ENCODE data around the gene SH3BP5. TPM values are rescaled to one million over a fixed set of nuclear protein-coding genes. Genes with fewer than 3 reads are reported as not detected.
"Not testable (repeated sequence)": the region's sequence is repeated elsewhere in the genome, so short reads cannot be mapped to it uniquely, and the experiment has no call there.

SH3BP5 gene
- total RNA-seq, 5 donors from 2014 or later (not counting 1 experiment from before 2014, with no cell fraction given), result 25.0 to 66.7 (median 41.7) TPM

GRCh38 chr3:15368561-15369135 lies 36.3 kb upstream of the SH3BP5 start:
- Mint-ChIP-seq H3K36me3 (no peaks in the 10 kb centered on the region), H3K4me3 (no peak overlapping the region), H3K27ac (no peak overlapping the region), H3K4me1 (peaks cover 18 to 32% (median 30%) of the 10 kb centered on the region in 3 donors), H3K27me3 (no peaks in the 10 kb centered on the region), H3K9me3 (no peaks in the 10 kb centered on the region)
- no peaks in the 10 kb centered on the region for H3K27me3 ChIP-seq (replicated peaks in 1 of 2; ENCODE audit: control insufficient read depth in 2 of 2, extremely low read depth in 1 of 2, insufficient read depth in 2 of 2, low read length in 1 of 2)
- ATAC-seq (replicated peaks in 1 of 4) (no peak), DNase-seq (no peak)
- no peaks in the 10 kb centered on the region for H3K9me3 ChIP-seq
- H3K27ac ChIP-seq (ENCODE audit: low read length), result no peak overlapping the region
- no peaks in the 10 kb centered on the region for H3K36me3 ChIP-seq (ENCODE audit: control insufficient read depth in 2 of 2, extremely low read depth in 1 of 2, insufficient read depth in 1 of 2, low read length in 1 of 2)
- no peak overlapping the region for H3K4me3 ChIP-seq (ENCODE audit: control insufficient read depth in 1 of 2, extremely low read depth in 1 of 2, low read length in 1 of 2)
- ChIA-PET POLR2A (no interaction called here), CTCF (interaction anchor here in 1 of 2 donors (0.6 kb wide), 1 partner anchor 203 kb away, joined by 6 read pairs; no protein-coding TSS in a partner anchor)
- H3K4me1 ChIP-seq (ENCODE audit: control insufficient read depth in 1 of 2, extremely low read depth in 1 of 2, insufficient read depth in 2 of 2, low read length in 2 of 2), result peaks cover 0 to 9% of the 10 kb centered on the region in 2 experiments
- WGBS (ENCODE audit: insufficient coverage), result 94% methylated on average over 4 of the region's 6 CpGs

DNA sequence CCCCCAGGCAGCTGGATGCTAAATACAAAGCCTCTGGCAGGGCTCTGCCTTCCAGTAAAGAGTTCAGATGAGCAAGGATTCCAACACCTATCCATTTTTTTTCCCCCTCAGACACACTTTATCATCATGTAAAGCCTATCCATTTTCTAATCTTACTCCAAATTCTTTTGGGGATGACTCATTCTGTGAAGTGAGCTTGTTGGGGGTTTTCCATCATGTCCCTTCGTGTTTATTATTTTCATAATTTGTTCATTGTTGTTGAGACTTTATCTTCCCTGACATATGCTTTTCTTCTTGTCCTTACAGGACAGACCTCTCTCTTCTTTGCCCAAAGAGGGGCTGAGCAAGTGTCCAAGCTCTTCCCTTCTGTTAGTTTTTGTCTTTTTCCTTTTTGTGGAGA lies 34.7 kb upstream of the SH3BP5 start:
- WGBS (ENCODE audit: insufficient coverage), result no CpG with 5 or more reads among the region's 1 CpG
- ATAC-seq (replicated peaks in 1 of 4) (no peak), DNase-seq (no peak)
- Histone ChIP-seq H3K27me3 (replicated peaks in 1 of 2; ENCODE audit: control insufficient read depth in 2 of 2, extremely low read depth in 1 of 2, insufficient read depth in 2 of 2, low read length in 1 of 2) (no peaks in the 10 kb centered on the region), H3K27ac (ENCODE audit: low read length) (no peak overlapping the region), H3K4me1 (ENCODE audit: control insufficient read depth in 1 of 2, extremely low read depth in 1 of 2, insufficient read depth in 2 of 2, low read length in 2 of 2) (peaks cover 0 to 17% of the 10 kb centered on the region in 2 experiments), H3K4me3 (ENCODE audit: control insufficient read depth in 1 of 2, extremely low read depth in 1 of 2, low read length in 1 of 2) (no peak overlapping the region), H3K36me3 (ENCODE audit: control insufficient read depth in 2 of 2, extremely low read depth in 1 of 2, insufficient read depth in 1 of 2, low read length in 1 of 2) (no peaks in the 10 kb centered on the region), H3K9me3 (no peaks in the 10 kb centered on the region)
- Mint-ChIP-seq H3K27me3 (no peaks in the 10 kb centered on the region), H3K9me3 (no peaks in the 10 kb centered on the region), H3K27ac (no peak overlapping the region), H3K4me1 (peaks cover 24 to 40% (median 39%) of the 10 kb centered on the region in 3 donors), H3K36me3 (no peaks in the 10 kb centered on the region), H3K4me3 (no peak overlapping the region)
- ChIA-PET CTCF (interaction anchor here (0.7 to 0.9 kb wide), 2 partner anchors 12 to 99 kb away, joined by 3 to 5 read pairs; no protein-coding TSS in a partner anchor), POLR2A (interaction anchor here in 1 of 2 donors (0.6 kb wide), 1 partner anchor 11 kb away, joined by 7 read pairs; no protein-coding TSS in a partner anchor)

GRCh38 chr3:15364078-15364477 lies 31.7 kb upstream of the SH3BP5 start:
- CTCF ChIA-PET, result interaction anchor here in 1 of 2 donors (1.3 kb wide), 1 partner anchor 96 kb away, joined by 3 read pairs; no protein-coding TSS in a partner anchor
- POLR2A ChIA-PET; H3K36me3 Mint-ChIP-seq; H3K27me3 Mint-ChIP-seq; H3K4me3 Mint-ChIP-seq; DNase-seq; H3K36me3 ChIP-seq (ENCODE audit: control insufficient read depth in 2 of 2, extremely low read depth in 1 of 2, insufficient read depth in 1 of 2, low read length in 1 of 2); H3K4me3 ChIP-seq (ENCODE audit: control insufficient read depth in 1 of 2, extremely low read depth in 1 of 2, low read length in 1 of 2); H3K27ac ChIP-seq (ENCODE audit: low read length); H3K27ac Mint-ChIP-seq; H3K27me3 ChIP-seq (replicated peaks in 1 of 2; ENCODE audit: control insufficient read depth in 2 of 2, extremely low read depth in 1 of 2, insufficient read depth in 2 of 2, low read length in 1 of 2); H3K9me3 ChIP-seq; ATAC-seq (replicated peaks in 1 of 4); H3K9me3 Mint-ChIP-seq: not testable (repeated sequence)
- peaks cover 40 to 59% (median 57%) of the 10 kb centered on the region in 3 donors for H3K4me1 Mint-ChIP-seq
- WGBS (ENCODE audit: insufficient coverage), result 100% methylated on average over 4 of the region's 6 CpGs
- H3K4me1 ChIP-seq (ENCODE audit: control insufficient read depth in 1 of 2, extremely low read depth in 1 of 2, insufficient read depth in 2 of 2, low read length in 2 of 2), result peaks cover 7 to 24% of the 10 kb centered on the region in 2 experiments

GRCh38 chr3:15361494-15362214 lies 29.3 kb upstream of the SH3BP5 start:
- ChIA-PET CTCF (interaction anchor here (0.6 to 1.4 kb wide), 5 partner anchors 13 to 94 kb away, joined by 3 to 7 read pairs (median 3); partner anchors contain the start of gene SH3BP5 (in 1 of the 2)), POLR2A (interaction anchor here in 1 of 2 donors (0.5 to 0.7 kb wide), 2 partner anchors 118 to 230 kb away, joined by 6 read pairs; no protein-coding TSS in a partner anchor)
- Histone ChIP-seq H3K9me3 (no peaks in the 10 kb centered on the region), H3K36me3 (ENCODE audit: control insufficient read depth in 2 of 2, extremely low read depth in 1 of 2, insufficient read depth in 1 of 2, low read length in 1 of 2) (no peaks in the 10 kb centered on the region), H3K27me3 (replicated peaks in 1 of 2; ENCODE audit: control insufficient read depth in 2 of 2, extremely low read depth in 1 of 2, insufficient read depth in 2 of 2, low read length in 1 of 2) (no peaks in the 10 kb centered on the region), H3K4me1 (ENCODE audit: control insufficient read depth in 1 of 2, extremely low read depth in 1 of 2, insufficient read depth in 2 of 2, low read length in 2 of 2) (peaks cover 10 to 23% of the 10 kb centered on the region in 2 experiments), H3K27ac (ENCODE audit: low read length) (peak overlapping the region; percentile 26), H3K4me3 (ENCODE audit: control insufficient read depth in 1 of 2, extremely low read depth in 1 of 2, low read length in 1 of 2) (no peak overlapping the region)
- WGBS (ENCODE audit: insufficient coverage), result 22% methylated on average over 3 of the region's 11 CpGs
- ATAC-seq (replicated peaks in 1 of 4), result peak; percentile 30 to 47 (median 46)
- DNase-seq, result peak in 1 of 35 experiments; percentile 25
- Mint-ChIP-seq H3K36me3 (no peaks in the 10 kb centered on the region), H3K27ac (peak overlapping the region; percentile 84 to 88), H3K4me1 (peaks cover 38 to 50% (median 41%) of the 10 kb centered on the region in 3 donors), H3K4me3 (peak overlapping the region; percentile 21 to 59 (median 34)), H3K27me3 (no peaks in the 10 kb centered on the region), H3K9me3 (no peaks in the 10 kb centered on the region)

- peak overlapping the region in 1 of 3 donors; percentile 59 for H3K4me3 Mint-ChIP-seq
- H3K27ac Mint-ChIP-seq, result peak overlapping the region; percentile 62 to 88
- DNase-seq (no peak), ATAC-seq (replicated peaks in 1 of 4) (no peak)
- WGBS (ENCODE audit: insufficient coverage), result no CpG with 5 or more reads among the region's 1 CpG
- Histone ChIP-seq H3K27ac (ENCODE audit: low read length) (peak overlapping the region; percentile 26), H3K36me3 (ENCODE audit: control insufficient read depth in 2 of 2, extremely low read depth in 1 of 2, insufficient read depth in 1 of 2, low read length in 1 of 2) (no peaks in the 10 kb centered on the region), H3K27me3 (replicated peaks in 1 of 2; ENCODE audit: control insufficient read depth in 2 of 2, extremely low read depth in 1 of 2, insufficient read depth in 2 of 2, low read length in 1 of 2) (no peaks in the 10 kb centered on the region), H3K9me3 (no peaks in the 10 kb centered on the region), H3K4me3 (ENCODE audit: control insufficient read depth in 1 of 2, extremely low read depth in 1 of 2, low read length in 1 of 2) (no peak overlapping the region), H3K4me1 (ENCODE audit: control insufficient read depth in 1 of 2, extremely low read depth in 1 of 2, insufficient read depth in 2 of 2, low read length in 2 of 2) (peaks cover 17 to 30% of the 10 kb centered on the region in 2 experiments)
- H3K36me3 Mint-ChIP-seq, result no peaks in the 10 kb centered on the region
- ChIA-PET POLR2A (interaction anchor here in 1 of 2 donors (0.5 to 0.7 kb wide), 2 partner anchors 117 to 231 kb away, joined by 6 read pairs; no protein-coding TSS in a partner anchor), CTCF (interaction anchor here (0.6 to 1.4 kb wide), 5 partner anchors 12 to 93 kb away, joined by 3 to 7 read pairs (median 3); partner anchors contain the start of gene SH3BP5 (in 1 of the 2))
- H3K27me3 Mint-ChIP-seq, result no peaks in the 10 kb centered on the region
- peaks cover 43 to 57% (median 48%) of the 10 kb centered on the region in 3 donors for H3K4me1 Mint-ChIP-seq
- H3K9me3 Mint-ChIP-seq, result no peaks in the 10 kb centered on the region
Measured at GRCh38 chr3:15360788-15361493, 28.6 kb upstream of the SH3BP5 start.

Data from T-cell (primary cell).